Measurements from ENCODE around the gene PCID2. TPM values are rescaled to one million over a fixed set of nuclear protein-coding genes. Genes with fewer than 3 reads are reported as not detected.

PCID2 gene
- polyA plus RNA-seq, 1 of the 3 experiments (the other 2 are of a cell fraction): 69.8 TPM

DNA sequence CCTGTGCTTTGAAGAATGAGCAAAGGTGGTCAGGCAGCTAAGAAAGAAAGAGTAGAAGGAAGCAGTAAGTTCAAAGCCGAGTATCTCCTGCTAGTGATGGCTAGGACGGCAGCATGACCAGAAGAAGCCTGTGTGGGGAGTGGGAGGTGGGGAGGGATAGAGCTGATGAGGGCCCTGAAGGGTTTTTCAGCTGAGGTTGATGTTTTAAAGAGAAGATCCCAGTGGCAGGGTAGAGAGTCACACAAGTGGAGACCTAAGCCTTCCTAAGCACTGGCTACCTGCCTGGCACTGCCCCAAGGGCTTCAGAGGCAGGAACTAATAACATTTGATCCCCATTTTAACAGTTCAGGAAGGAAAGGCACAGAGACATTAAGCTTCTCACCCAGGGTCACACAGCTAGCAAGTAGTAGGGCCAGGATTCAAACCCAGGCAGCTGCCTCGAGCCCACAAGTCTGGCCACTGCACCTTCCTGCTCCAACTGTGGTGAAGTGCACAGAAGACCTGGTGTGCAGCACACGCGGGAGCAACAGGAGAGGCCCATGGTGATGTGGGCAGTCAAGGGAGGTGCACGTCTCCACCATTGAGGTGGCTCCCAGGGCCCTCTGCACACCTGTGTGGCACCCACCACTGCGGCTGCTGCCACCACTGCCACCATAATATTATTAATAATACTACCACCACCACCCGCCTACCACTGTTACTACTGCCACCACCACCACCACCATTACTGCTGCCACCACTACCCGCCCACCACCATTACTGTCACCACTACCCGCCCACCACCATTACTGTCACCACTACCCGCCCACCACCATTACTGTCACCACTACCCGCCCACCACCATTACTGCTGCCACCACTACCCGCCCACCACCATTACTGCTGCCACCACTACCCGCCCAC lies 23.1 kb upstream of the PCID2 start:
- CTCF ChIA-PET: no interaction called here
- no peaks in the 10 kb centered on the region for H3K27me3 ChIP-seq (ENCODE audit: insufficient read depth)
- peaks cover 15 to 51% of the 10 kb centered on the region in 2 experiments for H3K36me3 ChIP-seq (replicated peaks in 1 of 2; ENCODE audit: control insufficient read depth in 1 of 2, insufficient read depth in 2 of 2, low read length in 1 of 2)
- peaks cover 18% of the 10 kb centered on the region; the same call in 1 of the 2 replicates for H3K79me2 ChIP-seq (ENCODE audit: insufficient read depth)
- no peak for DNase-seq
- POLR2A ChIA-PET: no interaction called here
- no peak overlapping the region for H2AFZ ChIP-seq (ENCODE audit: low read depth)
- no peak overlapping the region for H3K27ac ChIP-seq (ENCODE audit: low read depth in 2 of 2, low read length in 1 of 2)
- no peaks in the 10 kb centered on the region for H4K20me1 ChIP-seq (ENCODE audit: insufficient read depth)
- WGBS (ENCODE audit: low lambda C conversion rate): 78% methylated on average over 11 of the region's 14 CpGs
- H3K4me1 ChIP-seq (ENCODE audit: control insufficient read depth in 1 of 2, insufficient read depth in 2 of 2, low read depth in 1 of 2, low read length in 1 of 2): no peaks in the 10 kb centered on the region; a peak in 1 of 4 replicates
- no peak for TF ChIP-seq SMC3 (IDR thresholded peaks at IDR 0.05; ENCODE audit: low read depth, low read length)
- no peak for TF ChIP-seq JUND (IDR thresholded peaks at IDR 0.05)
- TF ChIP-seq CHD2 (IDR thresholded peaks at IDR 0.05; ENCODE audit: low read length, partially characterized antibody): no peak
- no peak for TF ChIP-seq RAD21 (IDR thresholded peaks at IDR 0.05; ENCODE audit: low read length)
- no peak for TF ChIP-seq GATA2 (CRISPR knock-in tag; IDR thresholded peaks at IDR 0.05)
- TF ChIP-seq TCF12 (IDR thresholded peaks at IDR 0.05): no peak
- TF ChIP-seq, protein P1, sequence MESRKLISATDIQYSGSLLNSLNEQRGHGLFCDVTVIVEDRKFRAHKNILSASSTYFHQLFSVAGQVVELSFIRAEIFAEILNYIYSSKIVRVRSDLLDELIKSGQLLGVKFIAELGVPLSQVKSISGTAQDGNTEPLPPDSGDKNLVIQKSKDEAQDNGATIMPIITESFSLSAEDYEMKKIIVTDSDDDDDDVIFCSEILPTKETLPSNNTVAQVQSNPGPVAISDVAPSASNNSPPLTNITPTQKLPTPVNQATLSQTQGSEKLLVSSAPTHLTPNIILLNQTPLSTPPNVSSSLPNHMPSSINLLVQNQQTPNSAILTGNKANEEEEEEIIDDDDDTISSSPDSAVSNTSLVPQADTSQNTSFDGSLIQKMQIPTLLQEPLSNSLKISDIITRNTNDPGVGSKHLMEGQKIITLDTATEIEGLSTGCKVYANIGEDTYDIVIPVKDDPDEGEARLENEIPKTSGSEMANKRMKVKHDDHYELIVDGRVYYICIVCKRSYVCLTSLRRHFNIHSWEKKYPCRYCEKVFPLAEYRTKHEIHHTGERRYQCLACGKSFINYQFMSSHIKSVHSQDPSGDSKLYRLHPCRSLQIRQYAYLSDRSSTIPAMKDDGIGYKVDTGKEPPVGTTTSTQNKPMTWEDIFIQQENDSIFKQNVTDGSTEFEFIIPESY (IDR thresholded peaks at IDR 0.05; ENCODE audit: borderline replicate concordance, low read depth): no peak
- TF ChIP-seq YY1 (IDR thresholded peaks at IDR 0.05; ENCODE audit: low read depth): no peak
- no peak for TF ChIP-seq RFX5 (IDR thresholded peaks at IDR 0.05; ENCODE audit: low read length)
- TF ChIP-seq EP300 (IDR thresholded peaks at IDR 0.05; ENCODE audit: borderline replicate concordance in 1 of 2, low read depth in 1 of 2, low read length in 1 of 2): no peak
- no peak for TF ChIP-seq FOXJ3 (CRISPR knock-in tag; IDR thresholded peaks at IDR 0.05)
- TF ChIP-seq EZH2phosphoT487 (IDR thresholded peaks at IDR 0.05; ENCODE audit: borderline replicate concordance, low read depth): no peak
- TF ChIP-seq PBX3 (IDR thresholded peaks at IDR 0.05): no peak
- no peak for TF ChIP-seq USF2 (IDR thresholded peaks at IDR 0.05; ENCODE audit: borderline replicate concordance, low read depth, low read length)
- no peak for TF ChIP-seq MEF2A (IDR thresholded peaks at IDR 0.05; ENCODE audit: borderline replicate concordance, low read depth)
- no peak for TF ChIP-seq ELF1 (IDR thresholded peaks at IDR 0.05)
- TF ChIP-seq NFIC (IDR thresholded peaks at IDR 0.05; ENCODE audit: borderline replicate concordance): no peak
- TF ChIP-seq, protein P2, sequence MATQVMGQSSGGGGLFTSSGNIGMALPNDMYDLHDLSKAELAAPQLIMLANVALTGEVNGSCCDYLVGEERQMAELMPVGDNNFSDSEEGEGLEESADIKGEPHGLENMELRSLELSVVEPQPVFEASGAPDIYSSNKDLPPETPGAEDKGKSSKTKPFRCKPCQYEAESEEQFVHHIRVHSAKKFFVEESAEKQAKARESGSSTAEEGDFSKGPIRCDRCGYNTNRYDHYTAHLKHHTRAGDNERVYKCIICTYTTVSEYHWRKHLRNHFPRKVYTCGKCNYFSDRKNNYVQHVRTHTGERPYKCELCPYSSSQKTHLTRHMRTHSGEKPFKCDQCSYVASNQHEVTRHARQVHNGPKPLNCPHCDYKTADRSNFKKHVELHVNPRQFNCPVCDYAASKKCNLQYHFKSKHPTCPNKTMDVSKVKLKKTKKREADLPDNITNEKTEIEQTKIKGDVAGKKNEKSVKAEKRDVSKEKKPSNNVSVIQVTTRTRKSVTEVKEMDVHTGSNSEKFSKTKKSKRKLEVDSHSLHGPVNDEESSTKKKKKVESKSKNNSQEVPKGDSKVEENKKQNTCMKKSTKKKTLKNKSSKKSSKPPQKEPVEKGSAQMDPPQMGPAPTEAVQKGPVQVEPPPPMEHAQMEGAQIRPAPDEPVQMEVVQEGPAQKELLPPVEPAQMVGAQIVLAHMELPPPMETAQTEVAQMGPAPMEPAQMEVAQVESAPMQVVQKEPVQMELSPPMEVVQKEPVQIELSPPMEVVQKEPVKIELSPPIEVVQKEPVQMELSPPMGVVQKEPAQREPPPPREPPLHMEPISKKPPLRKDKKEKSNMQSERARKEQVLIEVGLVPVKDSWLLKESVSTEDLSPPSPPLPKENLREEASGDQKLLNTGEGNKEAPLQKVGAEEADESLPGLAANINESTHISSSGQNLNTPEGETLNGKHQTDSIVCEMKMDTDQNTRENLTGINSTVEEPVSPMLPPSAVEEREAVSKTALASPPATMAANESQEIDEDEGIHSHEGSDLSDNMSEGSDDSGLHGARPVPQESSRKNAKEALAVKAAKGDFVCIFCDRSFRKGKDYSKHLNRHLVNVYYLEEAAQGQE (IDR thresholded peaks at IDR 0.05; ENCODE audit: low read depth, low read length): no peak
- TF ChIP-seq RXRA (IDR thresholded peaks at IDR 0.05; ENCODE audit: borderline replicate concordance, low read depth): no peak
- no peak overlapping the region for H3K4me2 ChIP-seq
- H3K4me3 ChIP-seq (ENCODE audit: low read depth in 2 of 2, low read length in 1 of 2): no peak overlapping the region
- H3K9ac ChIP-seq: no peak overlapping the region
- no peaks in the 10 kb centered on the region for H3K9me2 ChIP-seq
- no peaks in the 10 kb centered on the region for H3K9me3 ChIP-seq
- no peaks in the 10 kb centered on the region for H3F3A ChIP-seq (replicated peaks; ENCODE audit: insufficient read depth)

Measured in SK-N-SH (cell line).